DOHH2 (cell line): ENCODE measurements around the gene CAPN12.

Experiments
- H3F3A ChIP-seq: fragments of 200-600 bp; sonication (generic), shearing (Covaris generic); 2 replicates; pipeline ENCODE4 v1.6.0; 2016; ENCODE audit warnings: antibody characterized with exemption, mild to moderate bottlenecking; ENCODE audit not compliant: control insufficient read depth, insufficient read depth
- H3K27ac ChIP-seq: fragments of 200-600 bp; sonication (generic); 2 replicates; pipeline ENCODE4 v1.5.1; 2014; ENCODE audit warnings: low read depth, mild to moderate bottlenecking, low read length, moderate library complexity
- H3K27me3 ChIP-seq: fragments of 200-600 bp; sonication (generic); 2 replicates; pipeline ENCODE4 v1.6.1; 2014; ENCODE audit warnings: mild to moderate bottlenecking, low read length, mixed read lengths; ENCODE audit not compliant: control insufficient read depth
- H3K36me3 ChIP-seq: fragments of 200-600 bp; sonication (generic); 2 replicates; pipeline ENCODE4 v1.6.1; 2014; ENCODE audit warnings: mild to moderate bottlenecking, low read length, moderate library complexity, mixed read lengths; ENCODE audit not compliant: control insufficient read depth
- H3K4me1 ChIP-seq: fragments of 200-600 bp; sonication (generic); 2 replicates; pipeline ENCODE4 v1.6.1; 2014; ENCODE audit warnings: mild to moderate bottlenecking, low read length, mixed read lengths; ENCODE audit not compliant: control insufficient read depth
- H3K4me2 ChIP-seq: fragments of 200-600 bp; sonication (generic); 2 replicates; pipeline ENCODE4 v1.6.0; 2014; ENCODE audit warnings: mild to moderate bottlenecking, low read length, moderate library complexity
- H3K4me3 ChIP-seq: fragments of 200-600 bp; sonication (generic); 2 replicates; pipeline ENCODE4 v1.5.1; 2014; ENCODE audit warnings: mild to moderate bottlenecking, low read length, mixed read lengths
- H3K79me2 ChIP-seq: fragments of 200-600 bp; sonication (generic); 2 replicates; pipeline ENCODE4 v1.6.1; 2014; ENCODE audit warnings: mild to moderate bottlenecking, low read length, mixed read lengths; ENCODE audit not compliant: control insufficient read depth
- H3K9me2 ChIP-seq: fragments of 200-600 bp; sonication (generic); replicated peaks from 2 replicates; pipeline ENCODE4 v1.6.1; 2014; ENCODE audit warnings: mild to moderate bottlenecking, low read length, mixed read lengths; ENCODE audit not compliant: control insufficient read depth
- H3K9me3 ChIP-seq: fragments of 200-600 bp; sonication (generic); 2 replicates; pipeline ENCODE4 v1.6.1; 2014; ENCODE audit warnings: antibody characterized with exemption, low read length, mixed read lengths; ENCODE audit not compliant: control insufficient read depth, insufficient read depth
- H4K20me1 ChIP-seq: fragments of 200-600 bp; sonication (generic); 2 replicates; pipeline ENCODE4 v1.6.0; 2014; ENCODE audit warnings: low read depth, mild to moderate bottlenecking, antibody characterized with exemption, low read length, moderate library complexity; ENCODE audit not compliant: control insufficient read depth, insufficient read depth
- EZH2phosphoT487 ChIP-seq: fragments of 200-600 bp; sonication (generic); IDR thresholded peaks from 2 replicates; pipeline ENCODE4 v1.6.1; 2017; ENCODE audit warnings: borderline replicate concordance, mild to moderate bottlenecking, antibody characterized with exemption, low read length, moderate library complexity, mixed read lengths
- TF ChIP-seq, protein P1 (sequence below): fragments of 200-600 bp; sonication (generic); IDR thresholded peaks from one replicate; pipeline ENCODE4 v1.5.1; 2014; ENCODE audit warnings: antibody characterized with exemption, mild to moderate bottlenecking, low read depth, low read length; ENCODE audit not compliant: poor library complexity, severe bottlenecking

CAPN12 gene

DNA sequence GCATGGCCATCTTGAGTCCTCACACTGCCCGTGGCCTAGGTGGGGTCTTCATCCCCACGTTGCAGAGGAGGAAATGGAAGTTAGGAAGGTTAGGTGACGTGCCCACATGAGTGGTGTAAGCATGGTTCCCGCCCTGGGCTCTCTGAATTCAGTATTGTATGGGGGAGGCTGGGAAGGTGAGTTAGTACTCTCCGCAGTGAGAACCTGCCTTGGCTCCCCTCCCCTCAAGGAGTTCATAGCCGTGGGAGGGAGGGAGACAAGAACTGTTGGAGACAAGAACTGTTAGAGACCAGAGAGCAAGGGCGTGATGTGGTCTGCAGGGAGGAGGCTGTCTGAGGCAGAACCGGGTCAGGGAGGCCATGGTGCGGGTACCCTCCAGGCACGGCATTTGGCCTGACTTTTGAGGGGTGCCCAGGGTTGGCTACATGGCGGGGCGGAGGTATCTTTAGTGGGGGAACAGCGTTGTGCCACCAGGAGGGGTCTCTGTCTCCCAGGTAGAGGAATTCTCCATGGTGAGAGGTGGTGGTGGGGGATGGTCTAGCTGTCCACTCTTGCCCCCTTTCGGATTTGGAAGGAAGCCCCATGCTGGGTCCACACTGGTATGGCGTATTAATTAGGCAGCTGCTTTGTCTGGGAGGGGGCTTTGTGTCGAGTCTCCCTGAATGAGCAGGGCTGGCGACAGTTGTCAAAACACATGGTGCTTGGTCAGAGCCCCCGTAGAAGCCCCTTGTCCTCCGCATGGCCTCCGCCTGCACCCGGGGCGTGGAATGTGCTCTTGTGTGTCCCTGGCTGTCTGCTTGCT lies 45.8 kb downstream of the CAPN12 start:
- H3K4me2 ChIP-seq = no peak overlapping the region
- no peak for TF ChIP-seq EZH2phosphoT487
- TF ChIP-seq, protein P1, sequence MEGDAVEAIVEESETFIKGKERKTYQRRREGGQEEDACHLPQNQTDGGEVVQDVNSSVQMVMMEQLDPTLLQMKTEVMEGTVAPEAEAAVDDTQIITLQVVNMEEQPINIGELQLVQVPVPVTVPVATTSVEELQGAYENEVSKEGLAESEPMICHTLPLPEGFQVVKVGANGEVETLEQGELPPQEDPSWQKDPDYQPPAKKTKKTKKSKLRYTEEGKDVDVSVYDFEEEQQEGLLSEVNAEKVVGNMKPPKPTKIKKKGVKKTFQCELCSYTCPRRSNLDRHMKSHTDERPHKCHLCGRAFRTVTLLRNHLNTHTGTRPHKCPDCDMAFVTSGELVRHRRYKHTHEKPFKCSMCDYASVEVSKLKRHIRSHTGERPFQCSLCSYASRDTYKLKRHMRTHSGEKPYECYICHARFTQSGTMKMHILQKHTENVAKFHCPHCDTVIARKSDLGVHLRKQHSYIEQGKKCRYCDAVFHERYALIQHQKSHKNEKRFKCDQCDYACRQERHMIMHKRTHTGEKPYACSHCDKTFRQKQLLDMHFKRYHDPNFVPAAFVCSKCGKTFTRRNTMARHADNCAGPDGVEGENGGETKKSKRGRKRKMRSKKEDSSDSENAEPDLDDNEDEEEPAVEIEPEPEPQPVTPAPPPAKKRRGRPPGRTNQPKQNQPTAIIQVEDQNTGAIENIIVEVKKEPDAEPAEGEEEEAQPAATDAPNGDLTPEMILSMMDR = no peak
- H3K9me3 ChIP-seq = no peaks in the 10 kb centered on the region
- H3K27ac ChIP-seq = no peak overlapping the region
- no peaks in the 10 kb centered on the region for H3K27me3 ChIP-seq
- no peaks in the 10 kb centered on the region for H3F3A ChIP-seq
- peaks cover 16% of the 10 kb centered on the region for H3K4me1 ChIP-seq
- H3K36me3 ChIP-seq = peaks cover 35% of the 10 kb centered on the region
- peaks cover 60% of the 10 kb centered on the region for H3K79me2 ChIP-seq
- peaks cover 16% of the 10 kb centered on the region for H4K20me1 ChIP-seq
- no peak overlapping the region for H3K4me3 ChIP-seq
- no peaks in the 10 kb centered on the region for H3K9me2 ChIP-seq

- H3K27me3 ChIP-seq = no peaks in the 10 kb centered on the region
- H3K36me3 ChIP-seq = peaks cover 29% of the 10 kb centered on the region
- no peak overlapping the region for H3K4me2 ChIP-seq
- no peaks in the 10 kb centered on the region for H3K9me3 ChIP-seq
- H3F3A ChIP-seq = no peaks in the 10 kb centered on the region
- peaks cover 21% of the 10 kb centered on the region for H4K20me1 ChIP-seq
- TF ChIP-seq, protein P1 = no peak
- no peak for TF ChIP-seq EZH2phosphoT487
- H3K27ac ChIP-seq = no peak overlapping the region
- H3K79me2 ChIP-seq = peaks cover 68% of the 10 kb centered on the region
- H3K4me3 ChIP-seq = no peak overlapping the region
- H3K4me1 ChIP-seq = peaks cover 24% of the 10 kb centered on the region
- no peaks in the 10 kb centered on the region for H3K9me2 ChIP-seq
Measured at GRCh38 chr19:38697641-38698071, 46.6 kb downstream of the CAPN12 start.

DNA sequence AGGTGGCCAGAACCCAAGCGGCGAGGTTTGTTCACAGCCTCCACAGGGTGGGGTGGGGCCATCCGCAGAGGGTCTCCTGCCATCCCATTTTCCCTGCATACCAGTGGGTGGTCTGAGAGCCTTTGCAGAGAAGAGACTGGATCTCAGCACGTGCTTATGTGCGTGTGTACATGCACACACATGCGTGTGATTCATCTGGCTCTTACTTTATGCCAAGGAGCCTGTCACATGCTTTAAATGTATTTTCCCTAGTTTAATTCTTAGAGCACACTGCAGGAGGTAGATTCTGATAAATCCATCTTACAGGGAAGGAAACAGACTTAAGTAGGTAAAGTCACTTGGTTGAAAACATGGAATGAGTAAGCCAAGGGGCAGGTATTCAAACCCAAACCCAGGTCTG lies 47.1 kb downstream of the CAPN12 start:
- peaks cover 73% of the 10 kb centered on the region for H3K79me2 ChIP-seq
- peaks cover 21% of the 10 kb centered on the region for H4K20me1 ChIP-seq
- H3K4me2 ChIP-seq = no peak overlapping the region

More for the DNA sequence above, 47.1 kb downstream of the CAPN12 start:
- Histone ChIP-seq H3K27ac (no peak overlapping the region), H3K27me3 (no peaks in the 10 kb centered on the region), H3K9me3 (no peaks in the 10 kb centered on the region), H3K36me3 (peaks cover 25% of the 10 kb centered on the region), H3K9me2 (no peaks in the 10 kb centered on the region), H3K4me1 (peaks cover 25% of the 10 kb centered on the region), H3K4me3 (no peak overlapping the region), H3F3A (no peaks in the 10 kb centered on the region)
- TF ChIP-seq EZH2phosphoT487 = no peak
- TF ChIP-seq, protein P1 = no peak
